Stimulated activated CD8-positive, alpha-beta memory T cell treated with anti-CD3 and anti-CD28 coated beads, Interleukin-15, amount 100 ng/mL, for 48 hours (primary cell): ENCODE measurements around the gene ADAT1.
A peak's percentile ranks its signal among the peaks of the same experiment; 100 is the strongest.

Source experiments
- DNase-seq, 2 donors: peaks; one replicate each; pipeline ENCODE4 v3.0.0-alpha.2; 2020; ENCODE audit warnings: low read depth in 2 of 2

ADAT1 gene, protein sequence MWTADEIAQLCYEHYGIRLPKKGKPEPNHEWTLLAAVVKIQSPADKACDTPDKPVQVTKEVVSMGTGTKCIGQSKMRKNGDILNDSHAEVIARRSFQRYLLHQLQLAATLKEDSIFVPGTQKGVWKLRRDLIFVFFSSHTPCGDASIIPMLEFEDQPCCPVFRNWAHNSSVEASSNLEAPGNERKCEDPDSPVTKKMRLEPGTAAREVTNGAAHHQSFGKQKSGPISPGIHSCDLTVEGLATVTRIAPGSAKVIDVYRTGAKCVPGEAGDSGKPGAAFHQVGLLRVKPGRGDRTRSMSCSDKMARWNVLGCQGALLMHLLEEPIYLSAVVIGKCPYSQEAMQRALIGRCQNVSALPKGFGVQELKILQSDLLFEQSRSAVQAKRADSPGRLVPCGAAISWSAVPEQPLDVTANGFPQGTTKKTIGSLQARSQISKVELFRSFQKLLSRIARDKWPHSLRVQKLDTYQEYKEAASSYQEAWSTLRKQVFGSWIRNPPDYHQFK

DNA sequence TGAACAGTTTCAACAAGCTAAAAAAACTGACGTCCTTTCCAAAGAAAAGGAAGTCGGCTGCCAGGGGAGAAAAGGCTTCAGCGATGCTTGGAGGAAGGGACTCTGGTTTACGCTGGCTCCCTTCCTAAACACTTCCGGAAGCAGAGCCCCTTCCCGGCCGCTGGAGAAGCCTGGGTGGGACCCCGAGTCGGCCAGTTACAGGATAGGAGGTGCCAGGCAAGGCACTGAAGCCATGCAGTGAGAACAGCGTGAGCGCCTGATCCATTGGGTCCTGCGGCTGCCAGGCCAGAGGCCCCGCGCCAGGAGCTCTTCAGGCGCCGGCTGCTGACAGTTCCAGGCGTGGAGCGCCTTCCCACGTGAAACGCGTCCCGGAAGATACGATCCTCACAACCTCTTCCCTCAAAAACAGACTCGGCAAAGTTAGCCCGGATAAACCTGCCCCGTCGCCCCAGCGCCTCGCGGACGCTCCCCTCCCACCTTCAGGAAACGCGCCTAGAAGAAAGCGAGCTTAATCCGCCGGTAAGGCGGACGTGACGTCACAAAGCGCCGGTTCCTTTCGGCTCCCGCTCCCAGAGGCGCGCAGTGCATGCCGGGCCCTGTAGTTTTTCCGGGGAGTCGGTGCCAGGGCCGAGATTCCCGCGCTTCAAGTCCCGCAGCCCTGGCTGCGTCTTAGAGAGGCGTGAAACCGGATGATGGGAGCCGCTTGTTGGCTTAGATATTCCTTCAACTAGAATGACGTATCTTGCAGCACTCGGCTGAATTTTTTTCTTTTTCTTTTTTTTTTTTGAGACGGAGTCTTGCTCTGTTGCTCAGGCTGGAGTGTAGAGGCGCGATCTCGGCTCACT lies at the start of gene ADAT1:
TSS of gene ADAT1 (minus strand) at position 521 of the 845 bp plus-strand sequence. CDS start 2,482 bp downstream, outside the sequence.
- DNase-seq: peak; percentile 95 to 96

DNA sequence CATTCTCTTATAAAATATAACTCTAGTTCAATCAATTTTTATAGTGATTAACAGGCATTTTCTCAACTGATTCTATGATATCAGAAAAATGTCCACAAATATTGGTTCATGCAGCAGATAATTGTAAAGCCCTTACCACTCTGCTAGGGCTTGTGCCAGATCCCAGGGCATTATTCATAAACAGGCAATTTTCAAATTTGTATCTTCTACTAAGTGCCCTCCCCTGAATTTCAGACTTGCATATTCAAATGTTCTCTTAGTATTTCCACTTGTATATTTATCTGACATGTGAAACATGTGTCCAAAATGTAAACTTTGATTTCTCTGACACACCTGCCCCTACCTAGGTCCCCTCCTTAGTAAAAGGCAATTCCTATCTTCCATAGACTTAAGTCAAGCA lies 44.4 kb upstream of the ADAT1 start:
- no peak for DNase-seq

DNA sequence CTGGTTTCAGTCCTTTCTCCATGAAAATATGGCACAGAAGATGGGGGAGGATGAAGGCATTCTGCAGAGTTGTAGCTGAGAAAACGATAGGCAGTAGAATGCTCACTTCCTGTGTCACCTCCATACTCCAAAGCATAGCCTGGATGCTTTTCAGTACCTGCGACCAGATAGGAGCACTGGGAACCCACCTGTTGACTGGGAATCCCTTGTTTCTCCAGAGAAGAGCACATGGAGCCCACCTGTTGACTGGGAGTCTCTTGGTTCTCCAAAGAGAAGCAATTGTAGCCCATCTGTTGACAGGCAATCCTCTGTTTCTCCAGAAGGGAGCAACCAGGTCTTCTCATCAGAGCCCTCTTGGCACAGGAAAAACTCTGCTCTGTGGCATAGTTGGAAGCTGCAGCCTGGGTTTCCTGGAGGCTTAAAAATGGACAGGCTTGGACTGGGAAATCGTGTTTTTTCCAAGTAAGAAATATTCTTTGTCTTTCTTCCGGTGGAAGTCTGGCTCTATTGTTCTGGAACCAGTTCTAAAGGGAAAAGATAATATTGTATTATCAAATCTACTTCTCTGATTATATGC lies 37.7 kb upstream of the ADAT1 start:
- DNase-seq: no peak

DNA sequence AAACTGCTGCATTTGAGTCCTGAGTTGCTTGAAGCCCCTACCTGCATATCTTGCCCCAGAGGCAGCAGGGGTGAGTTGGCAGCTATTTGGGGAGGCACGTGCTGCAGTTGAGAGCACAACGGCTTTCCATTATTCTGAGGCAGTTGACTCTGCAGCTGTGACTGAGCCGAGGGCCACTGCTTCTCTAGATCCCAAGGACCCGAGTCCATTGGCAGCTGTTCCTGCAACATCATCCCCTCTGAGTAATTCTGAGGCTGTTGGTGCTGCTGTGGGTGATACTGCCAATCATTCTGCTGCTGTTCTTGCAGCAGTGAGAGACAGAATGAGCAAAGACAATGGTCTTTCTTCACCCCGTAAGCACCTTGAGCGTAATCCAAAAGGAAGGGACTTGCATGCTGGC lies 37.2 kb upstream of the ADAT1 start:
- DNase-seq: no peak

DNA sequence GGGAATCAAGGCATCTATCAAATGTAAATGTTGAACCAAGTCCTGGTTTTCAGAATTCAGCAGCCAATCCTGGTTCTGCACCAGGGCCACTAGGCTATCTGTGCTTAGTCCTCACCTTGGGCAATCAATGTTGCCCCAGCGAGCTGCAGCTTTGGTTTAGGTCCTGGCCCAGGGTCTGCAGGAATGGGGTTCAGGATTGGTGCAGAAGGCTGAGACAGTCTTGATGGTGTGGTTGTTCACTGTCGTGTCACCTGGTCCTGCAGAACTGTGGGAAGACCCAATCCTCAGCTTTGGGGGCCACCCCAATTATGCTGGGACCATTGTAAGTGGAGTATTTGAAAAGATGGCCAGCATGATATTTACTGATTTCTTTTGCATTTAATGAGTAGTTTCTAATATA lies 35.1 kb upstream of the ADAT1 start:
- DNase-seq: no peak

DNA sequence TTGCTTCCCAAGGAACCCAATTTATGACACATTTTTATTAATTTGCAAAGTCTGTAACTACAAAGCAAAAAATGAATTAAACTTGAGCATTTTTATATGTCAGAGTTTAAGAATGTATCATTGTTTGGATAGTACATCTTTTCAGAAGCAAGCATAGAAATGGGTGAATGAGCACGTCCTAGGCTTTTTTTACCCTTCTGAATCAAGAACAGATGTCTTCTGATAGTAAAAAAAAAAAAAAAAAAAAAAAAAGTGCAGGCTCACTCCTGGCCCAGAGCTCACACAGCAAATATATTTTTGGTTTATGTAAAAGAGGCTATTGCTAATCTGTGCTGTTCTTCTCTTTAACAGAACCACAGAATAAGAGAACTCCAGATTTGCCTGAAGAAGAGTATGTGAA lies 30.8 kb upstream of the ADAT1 start:
- no peak for DNase-seq

DNA sequence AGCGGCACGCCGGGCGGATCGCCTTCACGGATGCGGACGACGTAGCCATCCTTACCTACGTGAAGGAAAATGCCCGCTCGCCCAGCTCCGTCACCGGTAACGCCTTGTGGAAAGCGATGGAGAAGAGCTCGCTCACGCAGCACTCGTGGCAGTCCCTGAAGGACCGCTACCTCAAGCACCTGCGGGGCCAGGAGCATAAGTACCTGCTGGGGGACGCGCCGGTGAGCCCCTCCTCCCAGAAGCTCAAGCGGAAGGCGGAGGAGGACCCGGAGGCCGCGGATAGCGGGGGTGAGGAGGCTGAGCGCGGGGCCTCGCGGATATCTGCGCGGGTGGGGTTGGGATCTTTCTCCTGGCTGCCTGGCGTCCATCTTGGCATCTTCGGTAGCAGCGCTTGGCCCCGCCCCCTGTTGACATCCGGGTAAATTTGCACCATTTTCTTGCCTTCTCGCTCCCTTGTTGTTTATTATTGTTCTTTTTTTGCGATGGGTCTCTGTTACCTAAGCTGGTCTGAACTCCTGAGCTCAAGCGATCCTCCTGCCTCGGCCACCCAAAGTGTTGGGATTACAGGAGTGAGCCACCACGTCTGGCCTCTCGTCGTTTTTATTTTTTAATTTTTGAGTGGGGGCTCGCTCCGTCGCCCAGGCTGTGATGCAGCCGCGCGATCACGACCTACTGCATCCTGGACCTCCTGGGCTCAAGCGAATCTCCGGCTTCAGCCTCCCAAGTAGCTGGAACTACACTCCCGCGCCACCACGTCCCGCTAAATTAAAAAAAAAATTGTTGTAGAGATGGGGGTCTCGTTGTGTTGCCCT lies 25.4 kb upstream of the ADAT1 start:
- DNase-seq: peak; percentile 70 to 71

DNA sequence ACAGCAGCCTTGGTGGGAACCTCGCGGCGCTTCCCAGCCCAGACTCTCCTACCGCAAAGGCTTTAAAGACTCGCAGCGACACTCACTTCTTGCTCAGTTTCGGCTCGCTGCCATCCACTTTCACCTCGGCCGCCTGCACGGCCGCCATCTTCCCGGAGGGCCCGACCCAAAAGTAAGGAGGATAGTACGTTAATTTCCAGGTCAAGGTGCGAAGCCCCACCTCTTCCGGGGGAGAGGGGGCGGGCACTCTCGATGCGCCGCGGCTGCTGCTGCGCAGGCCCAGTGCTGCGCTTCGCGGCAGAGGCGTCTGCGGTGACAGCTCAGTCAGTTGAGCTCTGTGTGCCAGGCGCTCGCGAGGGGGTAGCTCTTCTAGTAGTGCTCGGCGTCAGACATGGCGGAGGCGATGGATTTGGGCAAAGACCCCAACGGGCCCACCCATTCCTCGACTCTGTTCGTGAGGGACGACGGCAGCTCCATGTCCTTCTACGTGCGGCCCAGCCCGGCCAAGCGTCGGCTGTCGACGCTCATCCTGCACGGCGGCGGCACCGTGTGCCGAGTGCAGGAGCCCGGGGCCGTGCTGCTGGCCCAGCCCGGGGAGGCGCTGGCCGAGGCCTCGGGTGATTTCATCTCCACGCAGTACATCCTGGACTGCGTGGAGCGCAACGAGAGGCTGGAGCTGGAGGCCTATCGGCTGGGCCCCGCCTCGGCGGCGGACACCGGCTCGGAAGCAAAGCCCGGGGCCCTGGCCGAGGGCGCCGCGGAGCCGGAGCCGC lies 24.6 kb upstream of the ADAT1 start, which contains the start of the genes KARS1 and TERF2IP:
TSS of gene KARS1 (minus strand) at position 174 of the 773 bp plus-strand sequence. CDS start at position 148, 26 bp downstream.
TSS of gene TERF2IP (plus strand) at position 282 of the 773 bp plus-strand sequence. CDS start at position 392, 110 bp downstream.
- DNase-seq: peak; percentile 92 to 94

DNA sequence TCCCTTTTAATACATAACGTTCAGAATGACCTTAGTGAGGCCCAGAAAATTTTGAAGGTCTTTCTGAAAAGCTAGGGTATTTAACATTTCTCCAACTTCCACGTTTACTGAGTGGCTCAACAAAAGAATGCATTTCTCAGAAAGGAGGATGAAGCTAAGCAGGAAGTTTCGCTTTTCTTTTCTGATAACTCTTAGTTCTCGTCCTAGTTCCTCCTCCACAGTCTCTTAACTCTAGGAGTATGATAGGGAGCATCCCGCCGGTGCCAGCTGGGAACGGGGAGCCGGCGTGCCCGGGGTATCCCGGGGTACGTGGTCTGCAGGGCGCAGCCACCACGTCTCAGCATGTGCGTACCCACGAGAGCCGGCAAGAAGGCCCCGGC lies 24.0 kb upstream of the ADAT1 start:
- DNase-seq: no peak

DNA sequence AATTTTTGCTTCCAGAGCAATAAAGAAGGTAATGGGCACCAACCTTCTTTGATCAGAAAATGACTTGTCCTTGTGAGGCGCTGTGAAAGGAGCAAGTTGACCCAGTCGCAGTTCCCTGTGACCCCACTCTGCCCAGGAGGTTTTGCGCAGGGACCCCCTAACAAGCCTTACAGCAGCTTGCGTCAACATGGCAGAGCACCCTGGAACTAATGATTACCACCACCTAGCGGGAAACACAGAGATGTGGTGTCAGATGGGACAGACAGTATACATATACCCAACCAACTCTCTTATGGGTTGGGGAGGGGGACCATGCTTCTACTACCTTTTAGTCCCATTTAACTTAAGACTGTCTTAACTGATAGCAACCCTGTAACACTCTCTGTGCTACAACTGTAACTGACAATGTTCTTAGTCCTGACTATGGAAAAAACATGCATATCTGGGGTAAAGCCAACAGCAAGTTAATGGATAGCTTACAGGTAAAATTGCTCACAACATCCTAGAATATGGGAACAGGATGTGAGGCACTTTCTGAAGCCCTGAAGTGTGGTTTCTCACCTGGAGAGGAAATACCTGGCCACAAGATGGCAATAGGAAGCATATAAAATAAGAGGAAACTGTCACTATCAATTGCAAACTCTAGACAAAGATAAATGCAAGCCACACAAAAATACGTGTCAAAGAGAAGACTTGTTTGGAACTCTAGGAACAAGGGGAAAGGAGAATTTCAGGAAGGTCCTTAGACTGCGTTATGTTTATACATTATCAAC lies 21.3 kb upstream of the ADAT1 start:
- no peak for DNase-seq

DNA sequence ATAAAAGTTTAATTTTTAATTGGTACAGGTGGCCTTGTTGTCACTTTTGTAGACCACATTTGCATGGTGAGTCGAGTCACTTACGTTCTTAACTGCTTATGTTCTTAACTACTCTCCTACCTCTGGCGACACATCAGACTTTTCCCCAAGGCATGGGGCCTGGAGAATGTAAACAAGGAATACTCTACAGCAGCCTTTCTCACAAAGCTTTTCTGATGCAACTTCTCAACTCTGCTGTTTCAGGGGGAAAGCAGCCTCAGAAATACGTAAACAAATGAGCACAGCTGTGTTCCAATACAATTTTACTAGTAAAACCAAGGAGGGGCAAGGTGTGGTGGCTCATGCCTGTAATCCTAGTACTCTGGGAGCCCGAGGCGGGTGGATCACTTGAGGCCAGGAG lies 17.5 kb upstream of the ADAT1 start:
- DNase-seq: no peak

DNA sequence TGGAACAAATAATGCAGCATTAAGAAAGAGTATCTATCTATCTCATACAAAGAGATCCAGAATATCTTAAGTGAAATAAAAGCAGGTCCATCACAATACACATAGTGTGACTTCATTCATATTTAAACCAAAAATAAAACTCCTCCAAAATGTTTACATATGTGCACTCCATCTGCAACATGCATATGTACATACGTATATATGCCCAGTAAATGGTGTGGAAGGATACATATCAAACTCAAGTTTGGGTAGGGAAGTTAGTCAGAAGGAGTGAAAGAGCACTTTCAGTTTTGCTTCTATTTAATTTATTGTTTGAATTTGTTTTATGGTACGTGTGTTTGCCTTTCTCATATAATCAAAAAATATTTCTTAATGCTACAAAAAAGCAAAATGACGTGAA lies 12.0 kb upstream of the ADAT1 start:
- DNase-seq: no peak

DNA sequence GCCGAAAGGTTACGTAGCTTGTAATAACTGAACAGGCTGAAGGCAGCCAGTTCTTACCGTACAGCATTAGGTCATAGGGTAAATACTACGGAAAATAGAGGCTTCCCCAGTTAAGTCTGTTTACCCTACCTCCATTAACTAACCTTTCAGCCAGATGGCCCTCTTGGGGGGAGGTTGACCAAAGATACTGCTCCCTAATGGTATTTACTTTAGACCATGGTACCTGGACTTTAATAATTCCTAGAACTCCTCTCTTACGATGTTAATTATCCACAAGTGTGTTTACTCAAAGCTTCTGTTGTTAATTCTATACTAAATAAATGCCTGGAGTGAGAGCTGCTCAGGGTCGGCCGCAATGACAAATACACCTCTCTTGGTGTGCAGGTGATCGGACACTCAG lies 9.8 kb upstream of the ADAT1 start:
- no peak for DNase-seq

DNA sequence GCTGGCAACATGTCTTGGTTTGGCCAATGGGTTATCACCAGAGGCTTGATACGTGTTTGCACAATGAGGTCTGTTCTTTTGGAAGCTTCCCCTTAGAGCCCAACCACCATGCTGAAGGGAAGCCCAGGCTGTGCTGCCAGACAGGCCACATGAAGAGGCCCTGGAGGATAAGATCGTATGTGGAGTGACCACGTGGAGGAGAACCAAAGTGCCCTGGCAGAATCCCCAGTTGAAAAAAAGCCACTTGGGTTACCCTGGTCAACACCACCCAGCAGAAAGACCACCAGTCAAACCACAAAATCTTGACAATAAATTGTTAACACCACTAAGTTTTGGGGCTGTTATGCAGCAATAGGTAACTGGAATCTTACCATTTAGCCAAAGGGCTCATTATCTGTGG lies 7.0 kb upstream of the ADAT1 start:
- no peak for DNase-seq

DNA sequence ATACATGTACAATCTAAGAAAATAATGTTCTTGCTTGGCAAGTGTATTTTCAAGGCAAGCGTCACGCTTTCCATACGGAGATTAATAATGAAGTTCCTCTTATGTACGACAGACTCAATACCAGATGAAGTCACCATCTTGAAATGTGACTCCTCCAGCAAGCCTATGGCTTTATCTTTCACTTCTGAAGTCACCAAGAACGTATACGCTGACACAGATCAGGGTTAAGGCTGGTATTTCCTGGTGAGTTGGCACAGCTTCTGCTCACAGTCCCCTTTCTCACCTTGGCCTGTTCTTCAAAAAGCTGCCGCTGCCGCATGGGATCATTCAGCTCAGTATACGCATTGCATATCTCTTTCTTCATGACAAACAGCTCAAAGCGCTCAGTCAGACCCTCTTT lies 6.1 kb upstream of the ADAT1 start:
- no peak for DNase-seq

DNA sequence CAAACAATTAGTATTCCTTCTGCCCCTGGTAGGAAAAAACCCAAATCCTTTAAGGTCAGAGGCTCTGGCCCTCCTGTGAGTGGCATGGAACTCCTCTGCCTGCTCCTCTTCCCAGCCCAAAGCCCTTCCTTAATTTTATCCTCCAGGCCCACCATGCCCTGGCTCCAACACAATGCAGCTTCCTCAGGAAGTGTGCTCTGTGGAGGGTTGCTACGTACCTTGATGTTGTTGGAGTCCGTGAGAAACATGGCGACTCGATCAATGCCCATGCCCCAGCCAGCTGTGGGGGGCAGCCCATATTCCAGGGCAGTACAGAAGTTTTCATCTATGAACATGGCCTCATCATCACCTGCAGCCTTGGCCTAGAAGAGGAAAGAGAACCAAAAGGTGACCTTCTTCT lies 5.3 kb upstream of the ADAT1 start:
- no peak for DNase-seq

DNA sequence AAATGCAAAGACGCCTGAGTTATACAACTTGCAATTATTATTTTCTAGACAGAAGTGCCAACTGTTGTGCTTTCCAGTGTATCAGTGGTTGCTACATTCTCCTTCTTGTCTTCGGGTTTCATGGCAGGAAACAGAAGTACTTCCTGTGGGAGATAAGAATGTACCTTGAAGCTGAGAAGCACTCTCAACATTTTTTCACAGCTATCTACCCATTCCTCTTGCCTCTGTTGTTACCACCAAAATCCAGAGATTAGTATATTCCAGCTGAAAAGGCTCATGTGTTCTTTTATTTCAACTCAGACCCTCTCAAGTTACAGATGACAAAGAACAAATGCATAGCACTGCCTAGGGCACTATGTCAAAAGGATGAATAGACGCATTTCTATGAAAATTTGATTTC lies 4.8 kb upstream of the ADAT1 start:
- DNase-seq: no peak

DNA sequence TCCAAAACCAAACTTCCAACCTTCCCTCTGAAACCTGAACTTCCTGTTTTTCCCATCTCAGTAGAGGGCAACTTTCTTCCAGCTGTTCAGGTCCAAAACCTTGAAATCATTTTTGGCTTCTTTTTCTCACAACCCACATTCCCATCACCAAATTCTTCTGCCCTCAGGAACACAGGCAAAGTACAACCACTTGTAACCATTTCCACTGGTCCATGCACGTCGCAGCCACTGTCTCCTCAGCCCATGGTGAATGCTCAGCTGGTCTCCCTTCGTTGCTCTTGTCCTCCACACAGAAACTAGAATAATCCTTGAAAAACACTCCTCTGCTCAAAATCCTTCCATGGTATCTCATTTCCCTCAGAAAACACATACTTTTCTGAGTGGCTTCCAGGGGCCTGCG lies 3.7 kb upstream of the ADAT1 start:
- no peak for DNase-seq

DNA sequence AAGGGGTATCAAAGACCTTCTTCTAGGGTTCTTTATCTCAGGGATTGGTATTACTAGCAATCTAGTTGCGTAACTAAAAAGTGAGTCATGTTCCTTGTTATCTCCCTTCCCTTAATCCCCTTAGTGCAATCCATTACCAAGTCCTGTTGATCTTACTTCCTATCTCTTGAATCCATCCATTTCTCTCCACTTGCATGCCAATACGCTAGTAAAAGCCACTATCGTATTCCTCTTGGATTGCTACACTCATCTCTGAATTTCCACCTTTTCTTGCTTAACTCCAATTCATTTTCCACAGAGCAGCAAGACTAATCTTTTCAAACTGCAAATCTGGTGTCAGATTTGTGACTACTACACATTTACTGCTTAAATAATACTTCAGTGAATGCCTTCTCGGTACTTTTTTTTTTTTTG lies 1.8 kb upstream of the ADAT1 start:
- no peak for DNase-seq

DNA sequence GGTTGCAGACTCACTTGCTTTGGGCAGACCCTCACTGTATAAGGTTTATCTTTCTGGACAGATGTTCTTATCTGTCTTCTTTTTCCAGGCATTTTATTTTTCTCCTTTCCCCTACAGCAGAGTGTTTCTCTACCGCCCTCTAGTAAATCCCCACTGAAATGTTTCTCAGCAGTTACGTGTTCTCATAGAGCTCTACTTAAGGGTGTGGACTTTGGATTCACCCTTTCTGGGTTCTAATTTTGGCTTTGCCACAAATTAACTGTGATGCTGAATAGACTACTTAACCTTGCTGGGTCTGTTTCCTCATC lies 2.0 kb downstream of the ADAT1 start:
- no peak for DNase-seq
